Body of pancreas (tissue), 4 donors: ENCODE data around the gene MINK1. TPM values are rescaled to one million over a fixed set of nuclear protein-coding genes. Genes with fewer than 3 reads are reported as not detected.

Experiments used
- ATAC-seq: fragments of 150-250 bp; one replicate; pipeline ENCODE4 v1.9.1; 2016
- DNase-seq, 4 donors: peaks; one replicate each; pipeline ENCODE4 v3.0.0-alpha.2; 2019
- H3K27ac ChIP-seq, 4 donors: fragments of 200-600 bp; sonication (generic); 1 replicate in 3 of 4; 2 replicates in 1 of 4; pipeline versions ENCODE4 v1.5.1 to v1.6.1; 2016 to 2019; ENCODE audit warnings: mild to moderate bottlenecking in 1 of 4, mixed read lengths in 1 of 4, moderate library complexity in 1 of 4
- H3K27me3 ChIP-seq, 2 donors: fragments of 200-600 bp; sonication (generic); one replicate each; pipeline ENCODE4 v1.6.0; 2016; ENCODE audit warnings: mild to moderate bottlenecking in 1 of 2
- H3K36me3 ChIP-seq, 2 donors: fragments of 200-600 bp; sonication (generic); replicated peaks in 1 of 2; 2 replicates each; pipeline ENCODE4 v1.5.1; 2016; ENCODE audit warnings: low read depth in 2 of 2; ENCODE audit not compliant: insufficient read depth in 1 of 2
- H3K4me1 ChIP-seq: fragments of 200-600 bp; sonication (generic); one replicate; pipeline ENCODE4 v1.6.0; 2016
- H3K4me3 ChIP-seq, 2 donors: fragments of 200-600 bp; sonication (generic); 1 replicate in 1 of 2; 2 replicates in 1 of 2; pipeline ENCODE4 v1.5.1; 2016 to 2019
- H3K9me3 ChIP-seq, 3 donors: fragments of 200-600 bp; sonication (generic); 1 replicate in 2 of 3; 2 replicates in 1 of 3; pipeline ENCODE4 v1.5.1; 2016
- POLR2A ChIP-seq, 3 donors: fragments of 450-650 bp; IDR thresholded peaks; one replicate each; pipeline ENCODE4 v1.6.1; 2016; ENCODE audit warnings: antibody characterized with exemption in 3 of 3, mild to moderate bottlenecking in 2 of 3
- WGBS, 2 donors: methylation state at CpG; one replicate each; pipeline ENCODE4 v1.1.5; 2017; 5-methylcytosine and 5-hydroxymethylcytosine counted together
- intact Hi-C: fragments of 100-400 bp; cut with DNase I; formaldehyde crosslinking; loops from one replicate; pipeline ENCODE4 v1.15.1; 2023
- total RNA-seq, 2 donors: library from RNA; depleted of rRNA; stranded (reverse); fragments of >200 nt; gene quantifications; one replicate each; pipeline ENCODE4 v1.1.0, GENCODE V29; 2016
- TF ChIP-seq, protein P1 (sequence below), 7 experiments: fragments of 450-650 bp in 4 of 7; fragments of 200-600 bp in 3 of 7; sonication (generic) in 3 of 7; IDR thresholded peaks; one replicate each; pipeline ENCODE4 v1.5.1; 2016 to 2019; ENCODE audit warnings: antibody characterized with exemption in 7 of 7

The MINK1 gene
- total RNA-seq, 2 donors from 2014 or later = 32.7 to 66.6 TPM

GRCh38 chr17:4893272-4893671, 60.1 kb downstream of the MINK1 start:
- Histone ChIP-seq H3K9me3 (no peaks in the 10 kb centered on the region), H3K4me1 (peaks cover 3% of the 10 kb centered on the region), H3K36me3 (peaks cover 0 to 27% of the 10 kb centered on the region in 2 donors), H3K27ac (no peak overlapping the region), H3K4me3 (no peak overlapping the region), H3K27me3 (no peaks in the 10 kb centered on the region)
- no peak for ATAC-seq
- TF ChIP-seq POLR2A (IDR thresholded peaks at IDR 0.05) = no peak
- TF ChIP-seq, protein P1, sequence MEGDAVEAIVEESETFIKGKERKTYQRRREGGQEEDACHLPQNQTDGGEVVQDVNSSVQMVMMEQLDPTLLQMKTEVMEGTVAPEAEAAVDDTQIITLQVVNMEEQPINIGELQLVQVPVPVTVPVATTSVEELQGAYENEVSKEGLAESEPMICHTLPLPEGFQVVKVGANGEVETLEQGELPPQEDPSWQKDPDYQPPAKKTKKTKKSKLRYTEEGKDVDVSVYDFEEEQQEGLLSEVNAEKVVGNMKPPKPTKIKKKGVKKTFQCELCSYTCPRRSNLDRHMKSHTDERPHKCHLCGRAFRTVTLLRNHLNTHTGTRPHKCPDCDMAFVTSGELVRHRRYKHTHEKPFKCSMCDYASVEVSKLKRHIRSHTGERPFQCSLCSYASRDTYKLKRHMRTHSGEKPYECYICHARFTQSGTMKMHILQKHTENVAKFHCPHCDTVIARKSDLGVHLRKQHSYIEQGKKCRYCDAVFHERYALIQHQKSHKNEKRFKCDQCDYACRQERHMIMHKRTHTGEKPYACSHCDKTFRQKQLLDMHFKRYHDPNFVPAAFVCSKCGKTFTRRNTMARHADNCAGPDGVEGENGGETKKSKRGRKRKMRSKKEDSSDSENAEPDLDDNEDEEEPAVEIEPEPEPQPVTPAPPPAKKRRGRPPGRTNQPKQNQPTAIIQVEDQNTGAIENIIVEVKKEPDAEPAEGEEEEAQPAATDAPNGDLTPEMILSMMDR (IDR thresholded peaks at IDR 0.05) = no peak
- 90 to 92% methylated on average over 18 of the region's 18 CpGs for WGBS, 2 donors
- DNase-seq = no peak
- intact Hi-C loops = loop anchor here (10.0 kb wide), 1 partner anchor 188 kb away; the partner anchor contains the start of gene PELP1

- DNase-seq (no peak), ATAC-seq (no peak)
- no peaks in the 10 kb centered on the region for H3K27me3 ChIP-seq
- TF ChIP-seq, protein P1 (IDR thresholded peaks at IDR 0.05) = no peak
- no peak for TF ChIP-seq POLR2A (IDR thresholded peaks at IDR 0.05)
- no peak overlapping the region for H3K4me3 ChIP-seq
- peaks cover 10% of the 10 kb centered on the region for H3K4me1 ChIP-seq
- no peaks in the 10 kb centered on the region for H3K9me3 ChIP-seq
- 88 to 95% methylated on average over 17 to 31 of the region's 31 CpGs for WGBS, 2 donors
- intact Hi-C loops = loop anchor here (10.0 kb wide), 1 partner anchor 189 kb away; the partner anchor contains the start of gene PELP1
- H3K36me3 ChIP-seq = peaks cover 0 to 27% of the 10 kb centered on the region in 2 donors
- no peak overlapping the region for H3K27ac ChIP-seq
Measured at GRCh38 chr17:4893721-4894560, 60.8 kb downstream of the MINK1 start.

GRCh38 chr17:4895121-4895520, 62.0 kb downstream of the MINK1 start:
- Histone ChIP-seq H3K4me3 (no peak overlapping the region), H3K27me3 (no peaks in the 10 kb centered on the region), H3K9me3 (no peaks in the 10 kb centered on the region), H3K36me3 (peaks cover 0 to 26% of the 10 kb centered on the region in 2 donors), H3K4me1 (peaks cover 19% of the 10 kb centered on the region), H3K27ac (no peak overlapping the region)
- DNase-seq (no peak), ATAC-seq (no peak)
- intact Hi-C loops = loop anchor here (10.0 kb wide), 1 partner anchor 190 kb away; the partner anchor contains the start of gene PELP1
- WGBS, 2 donors = 91 to 93% methylated on average over 11 to 12 of the region's 13 CpGs
- TF ChIP-seq, protein P1 (IDR thresholded peaks at IDR 0.05) = no peak
- TF ChIP-seq POLR2A (IDR thresholded peaks at IDR 0.05) = no peak

- Histone ChIP-seq H3K4me3 (no peak overlapping the region), H3K27me3 (no peaks in the 10 kb centered on the region), H3K4me1 (peaks cover 26% of the 10 kb centered on the region), H3K9me3 (no peaks in the 10 kb centered on the region), H3K27ac (no peak overlapping the region), H3K36me3 (peaks cover 0 to 19% of the 10 kb centered on the region in 2 donors)
- 78 to 81% methylated on average over 25 to 27 of the region's 27 CpGs for WGBS, 2 donors
- DNase-seq = no peak
- no peak for ATAC-seq
- intact Hi-C loops = loop anchor here (10.0 kb wide), 1 partner anchor 191 kb away; the partner anchor contains the start of gene PELP1
- TF ChIP-seq, protein P1 (IDR thresholded peaks at IDR 0.05) = no peak
- no peak for TF ChIP-seq POLR2A (IDR thresholded peaks at IDR 0.05)
Measured at GRCh38 chr17:4895657-4896331, 62.7 kb downstream of the MINK1 start.
